Smooth muscle cell (in vitro differentiated cells): ENCODE data around the gene NRF1. TPM values are rescaled to one million over a fixed set of nuclear protein-coding genes. Genes with fewer than 3 reads are reported as not detected.

Experiments
- DNase-seq: peaks from one replicate; lab custom pipeline; 2025; ENCODE audit not compliant: unreplicated experiment; lab: John Stamatoyannopoulos, UW
- H2AFZ ChIP-seq: fragments of 200-600 bp; sonication (generic); 2 replicates; pipeline ENCODE4 v1.6.0; 2016; ENCODE audit warnings: antibody characterized with exemption, low read depth, mild to moderate bottlenecking
- H3F3A ChIP-seq: fragments of 200-600 bp; sonication (generic); 2 replicates; pipeline ENCODE4 v1.6.0; 2017; ENCODE audit warnings: antibody characterized with exemption, low read depth
- H3K27ac ChIP-seq: fragments of 200-600 bp; sonication (generic); 2 replicates; pipeline ENCODE4 v1.5.1; 2016; ENCODE audit warnings: low read depth, mild to moderate bottlenecking
- H3K27me3 ChIP-seq: fragments of 200-600 bp; sonication (generic); 2 replicates; pipeline ENCODE4 v1.6.1; 2016; ENCODE audit warnings: low read depth, mild to moderate bottlenecking
- H3K36me3 ChIP-seq: fragments of 200-600 bp; sonication (generic); 2 replicates; pipeline ENCODE4 v1.5.1; 2016; ENCODE audit warnings: low read depth
- H3K4me1 ChIP-seq: fragments of 200-600 bp; sonication (generic); 2 replicates; pipeline ENCODE4 v1.5.1; 2016; ENCODE audit warnings: low read depth
- H3K4me2 ChIP-seq: fragments of 200-600 bp; sonication (generic); 2 replicates; pipeline ENCODE4 v1.6.0; 2016; ENCODE audit warnings: mild to moderate bottlenecking
- H3K4me3 ChIP-seq: fragments of 200-600 bp; sonication (generic); 2 replicates; pipeline ENCODE4 v1.5.1; 2016; ENCODE audit warnings: mild to moderate bottlenecking
- H3K79me2 ChIP-seq: fragments of 200-600 bp; sonication (generic); 2 replicates; pipeline ENCODE4 v1.6.0; 2016; ENCODE audit warnings: low read depth, mild to moderate bottlenecking
- H3K9ac ChIP-seq: fragments of 200-600 bp; sonication (generic); 2 replicates; pipeline ENCODE4 v1.6.0; 2016; ENCODE audit warnings: low read depth
- H3K9me3 ChIP-seq: fragments of 200-600 bp; sonication (generic); replicated peaks from 2 replicates; pipeline ENCODE4 v1.5.1; 2016; ENCODE audit warnings: low read depth
- H4K20me1 ChIP-seq: fragments of 200-600 bp; sonication (generic); 2 replicates; pipeline ENCODE4 v1.6.0; 2016; ENCODE audit warnings: low read depth
- CTCF ChIP-seq: fragments of 200-600 bp; sonication (generic); IDR thresholded peaks from 2 replicates; pipeline ENCODE4 v1.5.1; 2017; ENCODE audit warnings: borderline replicate concordance, mild to moderate bottlenecking, antibody characterized with exemption; ENCODE audit not compliant: insufficient read depth, poor library complexity, severe bottlenecking
- WGBS: methylation state at CpG from one replicate; pipeline ENCODE4 v1.1.7; 2016; ENCODE audit warnings: low lambda C conversion rate; 5-methylcytosine and 5-hydroxymethylcytosine counted together
- polyA plus RNA-seq: library from polyadenylated mRNA; unstranded; fragments of >200 nt; fragmentation: Nextera tagmentation; extraction: Ambion mirVana; gene quantifications from 2 replicates; pipeline ENCODE4 v1.2.1, GENCODE V29; 2016
- total RNA-seq: library from RNA; depleted of rRNA; stranded (reverse); fragments of >200 nt; gene quantifications from 2 replicates; pipeline ENCODE4 v1.2.3, GENCODE V29; 2014

Gene NRF1
- total and polyA plus RNA-seq, 2 experiments from 2014 or later = 8.9 to 13.4 TPM

GRCh38 chr7:129796186-129796775 lies 184.8 kb downstream of the NRF1 start:
- Histone ChIP-seq H4K20me1 (no peaks in the 10 kb centered on the region), H2AFZ (no peak overlapping the region), H3F3A (no peaks in the 10 kb centered on the region), H3K36me3 (no peaks in the 10 kb centered on the region), H3K27ac (no peak overlapping the region), H3K79me2 (no peaks in the 10 kb centered on the region), H3K9me3 (no peaks in the 10 kb centered on the region), H3K4me1 (no peaks in the 10 kb centered on the region), H3K4me2 (no peak overlapping the region), H3K9ac (no peak overlapping the region), H3K4me3 (no peak overlapping the region), H3K27me3 (no peaks in the 10 kb centered on the region)
- DNase-seq = no peak
- WGBS = 81% methylated on average over 9 of the region's 9 CpGs
- no peak for TF ChIP-seq CTCF

DNA sequence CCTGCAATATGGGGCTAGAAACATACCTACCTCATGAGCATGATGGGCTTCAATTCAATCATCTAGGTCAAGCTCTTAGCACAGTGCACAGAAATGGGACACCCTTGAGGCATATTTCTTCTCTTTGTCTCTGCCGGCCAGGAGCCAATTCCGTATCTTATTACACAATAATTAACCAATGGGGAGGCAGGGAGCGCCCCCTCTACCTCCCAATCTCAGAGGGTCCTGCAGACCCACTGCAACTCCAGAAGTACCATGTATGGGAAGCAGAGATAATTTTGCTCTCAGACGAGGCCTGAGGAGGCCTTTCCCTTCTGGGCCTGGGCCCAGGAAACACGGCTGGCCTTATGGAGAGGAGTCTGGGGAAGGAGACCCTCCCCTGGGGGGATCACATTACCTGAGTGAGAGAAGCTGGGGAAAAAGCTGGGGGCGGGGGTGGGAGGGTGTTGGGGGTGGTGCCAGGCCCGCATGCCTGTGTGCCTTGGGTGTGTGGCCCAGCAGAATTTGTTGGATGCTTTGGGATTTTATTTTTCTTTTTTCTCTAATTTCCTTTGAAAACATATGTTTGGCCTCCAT lies 185.8 kb downstream of the NRF1 start:
- H3K36me3 ChIP-seq = no peaks in the 10 kb centered on the region
- WGBS = 90% methylated on average over 5 of the region's 7 CpGs
- no peaks in the 10 kb centered on the region for H3K4me1 ChIP-seq
- H3K4me3 ChIP-seq = no peak overlapping the region
- no peaks in the 10 kb centered on the region for H4K20me1 ChIP-seq
- H3K9me3 ChIP-seq = no peaks in the 10 kb centered on the region
- no peak overlapping the region for H2AFZ ChIP-seq
- no peak overlapping the region for H3K4me2 ChIP-seq
- no peak overlapping the region for H3K9ac ChIP-seq
- H3K27me3 ChIP-seq = no peaks in the 10 kb centered on the region
- H3K79me2 ChIP-seq = no peaks in the 10 kb centered on the region
- H3F3A ChIP-seq = no peaks in the 10 kb centered on the region
- no peak overlapping the region for H3K27ac ChIP-seq
- no peak for TF ChIP-seq CTCF
- no peak for DNase-seq

- H3K4me1 ChIP-seq = no peaks in the 10 kb centered on the region
- H3K36me3 ChIP-seq = no peaks in the 10 kb centered on the region
- no peak overlapping the region for H3K9ac ChIP-seq
- H4K20me1 ChIP-seq = no peaks in the 10 kb centered on the region
- no peak overlapping the region for H3K4me2 ChIP-seq
- H3K4me3 ChIP-seq = no peak overlapping the region
- no peak for DNase-seq
- no peaks in the 10 kb centered on the region for H3K79me2 ChIP-seq
- no peak overlapping the region for H2AFZ ChIP-seq
- no peaks in the 10 kb centered on the region for H3F3A ChIP-seq
- TF ChIP-seq CTCF = no peak
- H3K9me3 ChIP-seq = no peaks in the 10 kb centered on the region
- 93% methylated on average over 16 of the region's 16 CpGs for WGBS
- no peaks in the 10 kb centered on the region for H3K27me3 ChIP-seq
- no peak overlapping the region for H3K27ac ChIP-seq
Measured at GRCh38 chr7:129798616-129799349, 187.3 kb downstream of the NRF1 start.
